ENCODE results near the gene NEMP2.
"Not testable (repeated sequence)": the region's sequence is repeated elsewhere in the genome, so short reads cannot be mapped to it uniquely, and the experiment has no call there.

NEMP2 gene

GRCh38 chr2:190519975-190520767 is 14.4 kb downstream of the NEMP2 start:
- no peak for DNase-seq

- DNase-seq = no peak
Measured at GRCh38 chr2:190517468-190517867, 17.1 kb downstream of the NEMP2 start.

- DNase-seq = no peak
Measured at GRCh38 chr2:190515687-190516086, 18.8 kb downstream of the NEMP2 start.

GRCh38 chr2:190514676-190515075 is 19.8 kb downstream of the NEMP2 start:
- no peak for DNase-seq

GRCh38 chr2:190513877-190514276 is 20.6 kb downstream of the NEMP2 start:
- no peak for DNase-seq

GRCh38 chr2:190512539-190513095 is 21.9 kb downstream of the NEMP2 start:
- no peak for DNase-seq

- no peak for DNase-seq
Measured at GRCh38 chr2:190511104-190511503, 23.4 kb downstream of the NEMP2 start.

- DNase-seq = not testable (repeated sequence)
Measured at GRCh38 chr2:190509895-190510294, 24.6 kb downstream of the NEMP2 start.

- peak; percentile 14 for DNase-seq
Measured at GRCh38 chr2:190507135-190507534, 27.4 kb downstream of the NEMP2 start.

- peak; percentile 41 for DNase-seq
Measured at GRCh38 chr2:190506666-190507065, 27.9 kb downstream of the NEMP2 start.

GRCh38 chr2:190505696-190506095 is 28.8 kb downstream of the NEMP2 start:
- no peak for DNase-seq

GRCh38 chr2:190504912-190505311 is 29.6 kb downstream of the NEMP2 start:
- no peak for DNase-seq

GRCh38 chr2:190503088-190503487 is 31.4 kb downstream of the NEMP2 start:
- DNase-seq = no peak

- no peak for DNase-seq
Measured at GRCh38 chr2:190501702-190502407, 32.7 kb downstream of the NEMP2 start.

GRCh38 chr2:190501231-190501630 is 33.3 kb downstream of the NEMP2 start:
- DNase-seq = no peak

- DNase-seq = no peak
Measured at GRCh38 chr2:190500054-190500502, 34.4 kb downstream of the NEMP2 start.

- no peak for DNase-seq
Measured at GRCh38 chr2:190499273-190499672, 35.2 kb downstream of the NEMP2 start.

GRCh38 chr2:190497428-190497827 is 37.1 kb downstream of the NEMP2 start:
- no peak for DNase-seq

GRCh38 chr2:190494600-190495227 is 39.8 kb downstream of the NEMP2 start:
- not testable (repeated sequence) for DNase-seq

GRCh38 chr2:190493095-190493494 is 41.4 kb downstream of the NEMP2 start:
- DNase-seq = no peak

- no peak for DNase-seq
Measured at GRCh38 chr2:190490502-190490901, 44.0 kb downstream of the NEMP2 start.

- no peak for DNase-seq
Measured at GRCh38 chr2:190489475-190489874, 45.0 kb downstream of the NEMP2 start.

GRCh38 chr2:190488516-190489233 is 45.8 kb downstream of the NEMP2 start:
- DNase-seq = no peak

Data from NCI-H1436 treated with DMSO at 0.1 percent for 48 hours (cell line).